Nephron (organoid): Measurements from ENCODE around the gene CLDN19.

Experiments used
- H3K27ac Mint-ChIP-seq, 3 experiments: 2 replicates each; pipeline ENCODE4 v1.8.0; 2020; ENCODE audit warnings: mixed read lengths in 3 of 3, mild to moderate bottlenecking in 2 of 3, moderate library complexity in 1 of 3
- H3K27me3 Mint-ChIP-seq: 2 replicates; pipeline ENCODE4 v1.8.0; 2021; ENCODE audit warnings: low read depth, mild to moderate bottlenecking, moderate library complexity, mixed read lengths
- H3K36me3 Mint-ChIP-seq: 2 replicates; pipeline ENCODE4 v1.8.0; 2020; ENCODE audit warnings: low read depth, mixed read lengths
- H3K4me1 Mint-ChIP-seq: 2 replicates; pipeline ENCODE4 v1.8.0; 2020; ENCODE audit warnings: mixed read lengths
- H3K4me3 Mint-ChIP-seq, 3 experiments: 2 replicates each; pipeline ENCODE4 v1.8.0; 2020; ENCODE audit warnings: mild to moderate bottlenecking in 3 of 3, mixed read lengths in 3 of 3, moderate library complexity in 2 of 3
- H3K9me3 Mint-ChIP-seq: 2 replicates; pipeline ENCODE4 v1.8.0; 2020; ENCODE audit warnings: mixed read lengths
- CTCF ChIP-seq, 3 experiments: fragments of 200-600 bp; sonication (generic); IDR thresholded peaks; one replicate each; pipeline ENCODE4 v1.5.0; 2021; ENCODE audit warnings: antibody characterized with exemption in 3 of 3; ENCODE audit not compliant: unreplicated experiment in 3 of 3

CLDN19 gene

GRCh38 chr1:42739753-42740700 lies at the start of gene CLDN19:
Gene CLDN19 (minus strand): TSS chr1:42740236. CDS start chr1:42740063, 173 bp downstream.
- H3K9me3 Mint-ChIP-seq, result no peaks in the 10 kb centered on the region
- no peaks in the 10 kb centered on the region for H3K27me3 Mint-ChIP-seq
- peaks cover 43% of the 10 kb centered on the region for H3K4me1 Mint-ChIP-seq
- H3K36me3 Mint-ChIP-seq, result peaks cover under 1% of the 10 kb centered on the region
- TF ChIP-seq CTCF (IDR thresholded peaks at IDR 0.05; ENCODE audit: unreplicated experiment in 3 of 3), result no peak
- peak within 1 kb of the TSS; percentile 96 to 99 (median 98) for H3K27ac Mint-ChIP-seq
- H3K4me3 Mint-ChIP-seq, result peak within 1 kb of the TSS; percentile 75 to 79 (median 76)

GRCh38 chr1:42788021-42788420 lies 48.0 kb upstream of the CLDN19 start:
- Mint-ChIP-seq H3K9me3 (no peaks in the 10 kb centered on the region), H3K36me3 (peaks cover 9% of the 10 kb centered on the region), H3K27me3 (no peaks in the 10 kb centered on the region)

GRCh38 chr1:42786097-42786496 lies 46.1 kb upstream of the CLDN19 start:
- Mint-ChIP-seq H3K4me1 (no peaks in the 10 kb centered on the region), H3K9me3 (no peaks in the 10 kb centered on the region), H3K4me3 (no peak overlapping the region), H3K27me3 (no peaks in the 10 kb centered on the region), H3K36me3 (peaks cover 17% of the 10 kb centered on the region), H3K27ac (no peak overlapping the region)
- no peak for TF ChIP-seq CTCF (IDR thresholded peaks at IDR 0.05; ENCODE audit: unreplicated experiment in 3 of 3)

More at GRCh38 chr1:42788021-42788420, 48.0 kb upstream of the CLDN19 start:
- H3K27ac Mint-ChIP-seq, result no peak overlapping the region
- no peak for TF ChIP-seq CTCF (IDR thresholded peaks at IDR 0.05; ENCODE audit: unreplicated experiment in 3 of 3)
- H3K4me1 Mint-ChIP-seq, result no peaks in the 10 kb centered on the region
- no peak overlapping the region for H3K4me3 Mint-ChIP-seq

- Mint-ChIP-seq H3K36me3 (peaks cover 26% of the 10 kb centered on the region), H3K9me3 (no peaks in the 10 kb centered on the region), H3K4me3 (no peak within 1 kb of the TSS), H3K27ac (no peak within 1 kb of the TSS), H3K27me3 (no peaks in the 10 kb centered on the region), H3K4me1 (no peaks in the 10 kb centered on the region)
- TF ChIP-seq CTCF (IDR thresholded peaks at IDR 0.05; ENCODE audit: unreplicated experiment in 3 of 3), result no peak
These were observed 45.1 kb upstream of the CLDN19 start, which contains the start of gene TMEM269 for GRCh38 chr1:42784946-42785693. Gene TMEM269 (plus strand): TSS chr1:42784991. CDS start chr1:42789894, 4,903 bp downstream.

- H3K27me3 Mint-ChIP-seq, result no peaks in the 10 kb centered on the region
- H3K36me3 Mint-ChIP-seq, result peaks cover 31% of the 10 kb centered on the region
- H3K27ac Mint-ChIP-seq, result no peak overlapping the region
- H3K9me3 Mint-ChIP-seq, result no peaks in the 10 kb centered on the region
- TF ChIP-seq CTCF (IDR thresholded peaks at IDR 0.05; ENCODE audit: unreplicated experiment in 3 of 3), result no peak
- H3K4me3 Mint-ChIP-seq, result no peak overlapping the region
- H3K4me1 Mint-ChIP-seq, result no peaks in the 10 kb centered on the region
These were observed 44.5 kb upstream of the CLDN19 start for GRCh38 chr1:42784547-42784945.
